ENCODE measurements around the gene EYA3.

The EYA3 gene

GRCh38 chr1:27967106-27967883, 121.1 kb downstream of the EYA3 start:
- Histone ChIP-seq H3K36me3 (ENCODE audit: control insufficient read depth, low read length) (peaks cover 4% of the 10 kb centered on the region; the same call in 1 of the 2 replicates), H3K4me3 (ENCODE audit: low read length) (no peak overlapping the region)

GRCh38 chr1:27966402-27967105, 121.9 kb downstream of the EYA3 start:
- Histone ChIP-seq H3K4me2 (ENCODE audit: low read length) (no peak overlapping the region), H3K4me3 (ENCODE audit: low read length) (no peak overlapping the region), H4K20me1 (ENCODE audit: control insufficient read depth, insufficient read depth, low read depth, low read length) (no peaks in the 10 kb centered on the region), H3K36me3 (ENCODE audit: control insufficient read depth, low read length) (peaks cover under 1% of the 10 kb centered on the region; the same call in 1 of the 2 replicates), H3F3A (ENCODE audit: control insufficient read depth, insufficient read depth) (peaks cover 9% of the 10 kb centered on the region), H3K9me2 (replicated peaks; ENCODE audit: control insufficient read depth, low read length) (no peaks in the 10 kb centered on the region), H3K27ac (ENCODE audit: low read depth, low read length) (no peak overlapping the region), H3K9me3 (ENCODE audit: control insufficient read depth, insufficient read depth, low read length) (no peaks in the 10 kb centered on the region), H3K4me1 (ENCODE audit: control insufficient read depth, low read length) (no peaks in the 10 kb centered on the region), H3K79me2 (ENCODE audit: control insufficient read depth, low read length) (no peaks in the 10 kb centered on the region), H3K27me3 (ENCODE audit: control insufficient read depth, low read length) (no peaks in the 10 kb centered on the region)
- TF ChIP-seq EZH2phosphoT487 (IDR thresholded peaks at IDR 0.05; ENCODE audit: borderline replicate concordance, low read length) (no peak), CTCF (IDR thresholded peaks at IDR 0.05; ENCODE audit: low read depth, low read length, poor library complexity, severe bottlenecking) (no peak)

More at GRCh38 chr1:27967106-27967883, 121.1 kb downstream of the EYA3 start:
- Histone ChIP-seq H4K20me1 (ENCODE audit: control insufficient read depth, insufficient read depth, low read depth, low read length) (no peaks in the 10 kb centered on the region), H3K27ac (ENCODE audit: low read depth, low read length) (no peak overlapping the region), H3K4me2 (ENCODE audit: low read length) (no peak overlapping the region), H3K9me2 (replicated peaks; ENCODE audit: control insufficient read depth, low read length) (no peaks in the 10 kb centered on the region), H3K4me1 (ENCODE audit: control insufficient read depth, low read length) (no peaks in the 10 kb centered on the region), H3K79me2 (ENCODE audit: control insufficient read depth, low read length) (no peaks in the 10 kb centered on the region), H3K9me3 (ENCODE audit: control insufficient read depth, insufficient read depth, low read length) (no peaks in the 10 kb centered on the region), H3F3A (ENCODE audit: control insufficient read depth, insufficient read depth) (peaks cover 9% of the 10 kb centered on the region), H3K27me3 (ENCODE audit: control insufficient read depth, low read length) (no peaks in the 10 kb centered on the region)
- no peak for TF ChIP-seq EZH2phosphoT487 (IDR thresholded peaks at IDR 0.05; ENCODE audit: borderline replicate concordance, low read length)
- TF ChIP-seq CTCF (IDR thresholded peaks at IDR 0.05; ENCODE audit: low read depth, low read length, poor library complexity, severe bottlenecking), result no peak

GRCh38 chr1:27963393-27963792, 125.0 kb downstream of the EYA3 start:
- Histone ChIP-seq H3K36me3 (ENCODE audit: control insufficient read depth, low read length) (no peaks in the 10 kb centered on the region; the same call in 1 of the 2 replicates), H3K4me1 (ENCODE audit: control insufficient read depth, low read length) (peaks cover 13% of the 10 kb centered on the region), H3K4me3 (ENCODE audit: low read length) (no peak overlapping the region), H3K9me2 (replicated peaks; ENCODE audit: control insufficient read depth, low read length) (no peaks in the 10 kb centered on the region), H4K20me1 (ENCODE audit: control insufficient read depth, insufficient read depth, low read depth, low read length) (no peaks in the 10 kb centered on the region), H3K27me3 (ENCODE audit: control insufficient read depth, low read length) (no peaks in the 10 kb centered on the region), H3K79me2 (ENCODE audit: control insufficient read depth, low read length) (no peaks in the 10 kb centered on the region), H3K9me3 (ENCODE audit: control insufficient read depth, insufficient read depth, low read length) (no peaks in the 10 kb centered on the region), H3F3A (ENCODE audit: control insufficient read depth, insufficient read depth) (no peaks in the 10 kb centered on the region; the same call in 1 of the 2 replicates), H3K4me2 (ENCODE audit: low read length) (no peak overlapping the region), H3K27ac (ENCODE audit: low read depth, low read length) (no peak overlapping the region)
- TF ChIP-seq CTCF (IDR thresholded peaks at IDR 0.05; ENCODE audit: low read depth, low read length, poor library complexity, severe bottlenecking) (no peak), EZH2phosphoT487 (IDR thresholded peaks at IDR 0.05; ENCODE audit: borderline replicate concordance, low read length) (no peak)

All from DOHH2 (cell line).